ENCODE results near the gene GABPB2.
A peak's percentile ranks its signal among the peaks of the same experiment; 100 is the strongest.

The GABPB2 gene

DNA sequence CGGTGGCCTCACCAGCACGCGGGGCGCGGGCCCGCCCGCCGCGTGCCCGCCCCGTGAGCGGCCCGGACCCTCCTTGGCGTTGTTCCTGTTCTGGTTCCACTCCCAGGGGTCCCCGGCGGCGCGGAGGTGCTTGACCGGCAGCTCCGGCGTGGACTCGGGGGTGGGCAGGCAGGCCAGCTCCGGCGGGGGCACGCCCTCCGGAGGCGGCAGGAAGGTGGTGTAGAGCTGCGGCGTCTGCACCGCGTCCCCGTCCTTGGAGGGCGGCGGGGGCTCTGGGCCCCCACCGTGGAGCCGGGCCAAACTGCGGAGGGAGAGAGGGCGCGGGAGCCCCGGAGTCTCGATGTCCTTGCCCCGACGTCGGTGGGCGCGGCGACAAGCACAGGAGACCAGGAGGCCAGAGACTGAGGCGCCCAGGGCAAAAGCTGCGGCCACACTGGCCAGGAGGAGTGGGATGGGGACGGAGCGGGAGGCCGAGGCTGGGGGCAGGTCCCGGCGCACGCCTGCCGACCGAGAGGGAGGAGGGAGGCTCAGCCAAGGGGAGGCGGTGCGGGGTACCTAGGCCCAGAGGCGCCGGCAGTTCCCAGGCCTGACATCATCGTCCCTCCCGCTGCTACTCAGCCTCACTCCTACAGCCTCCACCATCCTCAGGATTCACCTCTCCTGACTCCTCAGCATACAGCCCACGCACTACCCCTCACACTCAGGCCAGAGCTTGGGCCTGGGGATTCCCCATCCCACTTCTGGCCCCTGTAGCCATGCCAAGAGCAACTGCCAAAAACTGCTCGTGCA is 62.7 kb downstream of the GABPB2 start:
- peak; percentile 63 for DNase-seq (ENCODE audit: low read depth, low spot score)

DNA sequence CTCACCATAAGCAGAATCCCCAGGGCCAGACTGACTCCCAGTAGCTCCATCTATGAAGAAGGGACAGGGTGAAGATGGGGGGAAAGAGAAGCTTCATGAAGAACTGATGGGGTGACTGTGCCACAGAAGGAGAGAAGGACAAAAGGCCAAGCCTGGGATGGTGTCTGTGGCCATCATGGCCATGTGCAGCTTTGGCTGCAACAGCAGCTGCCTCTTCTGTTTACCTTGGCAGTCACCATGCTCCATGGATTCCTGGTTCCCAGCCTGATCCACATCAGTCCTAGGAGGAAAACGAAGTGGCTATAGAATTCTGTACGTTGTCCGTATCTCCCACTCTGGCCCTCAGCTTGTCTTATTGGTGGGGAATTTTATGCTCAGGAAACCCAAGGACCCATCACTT is 63.8 kb downstream of the GABPB2 start:
- no peak for DNase-seq (ENCODE audit: low read depth, low spot score)

DNA sequence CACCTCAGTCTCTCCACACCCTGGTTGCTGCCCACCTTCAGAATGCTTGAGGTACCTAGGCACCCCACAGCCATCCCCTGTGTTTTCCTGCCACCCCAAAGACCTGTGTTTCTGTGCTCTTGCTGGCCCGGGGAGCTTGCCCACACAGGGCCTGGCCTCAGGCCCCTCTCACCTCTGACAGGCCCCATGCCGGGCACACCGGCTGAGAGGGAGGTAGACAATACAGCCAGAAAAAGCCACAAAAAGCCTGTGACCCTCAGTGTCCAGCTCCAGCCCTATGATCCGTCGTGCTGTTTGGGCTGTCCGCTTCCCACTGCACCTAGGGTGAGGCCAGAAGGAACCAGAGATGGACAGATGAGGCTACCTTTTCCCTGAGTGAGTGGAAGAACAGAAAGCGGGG is 64.4 kb downstream of the GABPB2 start:
- no peak for DNase-seq (ENCODE audit: low read depth, low spot score)

DNA sequence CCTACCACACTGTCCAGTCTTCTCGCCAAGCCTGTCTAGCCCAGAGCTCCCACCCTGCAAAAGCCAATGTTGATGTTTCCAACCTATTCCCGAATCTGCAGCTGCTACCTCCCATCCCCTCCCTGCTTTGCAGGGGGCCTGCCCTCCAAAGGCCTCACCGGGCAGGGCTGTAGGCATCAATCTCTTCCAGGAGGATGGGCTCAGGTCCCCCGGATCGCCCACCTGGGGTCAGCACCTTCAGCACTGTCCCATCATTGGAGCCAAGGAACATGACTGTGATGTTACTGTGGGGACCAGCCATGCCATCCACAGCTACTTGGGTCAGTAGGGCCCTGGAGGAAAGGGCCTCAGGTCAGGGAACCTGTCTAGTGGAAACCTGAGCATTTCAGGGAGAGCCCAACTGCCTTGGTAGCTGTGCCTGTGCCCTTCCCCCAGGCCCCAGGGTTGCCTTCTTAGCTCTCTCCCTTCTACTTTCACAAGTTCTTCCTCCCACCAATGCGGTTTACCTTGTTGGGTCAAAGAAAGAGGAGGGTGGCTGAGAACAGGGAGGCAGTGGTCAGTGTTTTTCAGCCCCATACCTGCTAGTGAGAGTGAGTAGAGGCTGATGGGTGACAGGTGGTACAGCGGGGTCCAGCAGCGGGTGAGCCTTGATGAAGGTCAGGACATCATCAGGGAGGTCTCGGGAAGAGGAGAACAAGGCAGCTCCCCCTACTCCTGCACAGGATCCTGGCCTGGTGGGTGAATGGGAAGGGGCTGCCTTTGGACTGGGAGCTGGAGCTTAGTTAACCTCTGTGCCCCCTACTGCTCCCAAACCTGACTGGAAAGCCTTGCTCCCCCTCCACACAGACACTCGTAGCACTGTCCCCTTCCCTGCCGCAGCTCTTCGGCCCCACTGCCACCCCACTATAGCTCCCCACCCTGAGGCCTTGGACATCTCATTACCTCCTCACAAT is 65.1 kb downstream of the GABPB2 start:
- DNase-seq (ENCODE audit: low read depth, low spot score): no peak

GRCh38 chr1:151137789-151138188 is 67.2 kb downstream of the GABPB2 start:
- DNase-seq (ENCODE audit: low read depth, low spot score): no peak

DNA sequence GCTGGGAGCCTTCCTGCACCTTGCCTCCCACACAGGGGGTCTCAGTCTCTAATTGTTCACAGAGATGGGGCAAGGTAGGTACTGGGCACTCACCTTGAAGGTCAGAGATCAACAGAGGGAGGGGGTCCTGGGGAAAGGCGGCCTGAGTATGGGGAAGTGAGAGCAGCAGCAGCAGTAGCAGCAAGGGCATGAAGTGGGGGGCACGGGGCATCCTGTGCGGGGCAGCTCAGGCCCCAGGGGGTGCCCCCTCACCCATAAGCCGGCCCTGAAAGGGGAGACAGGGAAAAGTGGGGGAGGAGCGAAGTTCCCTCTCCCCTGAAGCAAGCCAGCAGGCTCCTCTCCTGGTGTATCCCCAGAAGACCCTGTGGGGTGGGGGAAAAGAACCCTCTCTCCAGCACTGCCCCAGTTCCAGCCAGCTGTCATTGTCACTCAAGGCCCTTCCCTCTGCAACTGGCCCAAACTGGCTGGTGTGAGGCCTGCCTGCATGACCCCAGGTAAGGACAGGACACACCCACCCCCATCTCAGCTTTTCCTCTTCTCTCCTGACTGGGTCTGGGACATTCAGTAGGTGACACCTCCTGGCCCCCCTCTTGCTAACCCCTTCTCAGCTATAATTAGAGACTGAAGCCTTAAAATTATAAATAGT is 72.0 kb downstream of the GABPB2 start:
- DNase-seq (ENCODE audit: low read depth, low spot score): no peak

DNA sequence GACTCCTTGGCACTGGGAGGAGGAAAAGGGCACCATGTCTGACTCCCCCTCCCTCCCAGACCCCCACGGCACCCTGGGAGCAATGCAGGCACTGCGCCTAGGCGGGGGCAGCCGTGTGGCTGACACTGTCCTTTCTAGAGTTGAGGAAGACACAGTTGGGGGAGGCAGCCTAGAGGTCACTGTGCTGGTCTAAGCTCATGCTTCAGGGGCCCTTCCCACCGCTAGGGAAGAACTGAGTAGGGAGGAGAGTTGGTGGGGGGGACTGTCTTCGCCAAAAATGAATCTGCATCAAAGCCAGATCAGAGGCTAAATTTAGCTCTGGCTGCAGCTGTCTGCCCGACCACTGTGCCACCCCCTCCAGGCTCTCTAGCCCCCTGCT is 72.5 kb downstream of the GABPB2 start:
- no peak for DNase-seq (ENCODE audit: low read depth, low spot score)

- DNase-seq (ENCODE audit: low read depth, low spot score): no peak
Observed at GRCh38 chr1:151143986-151144385, 73.4 kb downstream of the GABPB2 start.

DNA sequence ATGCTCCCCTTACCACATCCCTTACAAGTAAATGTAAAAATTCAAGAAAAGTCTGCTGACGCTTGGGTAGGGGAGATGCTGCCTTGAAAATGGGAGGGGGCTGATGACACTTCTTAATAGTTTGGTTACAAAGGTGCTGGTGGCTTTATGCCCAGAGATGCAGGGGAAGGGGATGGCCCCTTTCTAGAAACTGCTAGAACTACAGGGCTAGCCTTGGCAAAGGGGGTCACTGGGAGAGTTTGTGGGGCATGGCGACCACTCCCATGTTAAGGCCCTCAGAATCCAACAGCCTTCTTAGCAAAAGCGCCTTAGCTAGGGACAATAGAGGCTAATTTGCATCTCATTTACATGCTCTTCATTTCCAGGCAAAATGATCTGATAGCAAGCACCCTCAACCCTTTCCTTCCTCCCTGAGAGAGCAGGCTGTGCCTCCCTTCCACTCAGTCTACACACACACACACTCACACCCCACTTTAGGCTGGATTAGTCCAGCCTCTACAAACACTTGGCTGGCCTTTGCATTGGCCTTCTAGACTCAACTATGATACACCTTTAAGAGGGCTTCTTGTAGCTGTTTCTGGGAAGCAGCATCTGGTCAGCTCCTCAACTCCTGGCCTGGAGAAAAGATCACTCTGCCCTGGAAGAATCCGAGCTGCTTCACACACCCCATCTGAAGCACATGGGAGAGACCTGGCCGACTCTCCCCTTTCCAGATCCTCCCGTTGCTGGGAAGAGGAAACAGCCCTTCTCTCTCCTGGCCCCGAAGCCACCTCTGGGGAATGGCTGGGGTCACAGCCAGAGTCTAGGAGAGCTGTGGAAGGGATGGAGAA is 74.1 kb downstream of the GABPB2 start:
- peak; percentile 65 for DNase-seq (ENCODE audit: low read depth, low spot score)

GRCh38 chr1:151145304-151146071 is 74.9 kb downstream of the GABPB2 start:
- peak; percentile 58 for DNase-seq (ENCODE audit: low read depth, low spot score)

GRCh38 chr1:151146072-151146411 is 75.5 kb downstream of the GABPB2 start:
- peak; percentile 47 for DNase-seq (ENCODE audit: low read depth, low spot score)

GRCh38 chr1:151146412-151147131 is 76.0 kb downstream of the GABPB2 start, which contains the start of gene SEMA6C:
SEMA6C (minus strand) TSS chr1:151146631; CDS start chr1:151142621, 4,010 bp downstream.
- peak; percentile 95 for DNase-seq (ENCODE audit: low read depth, low spot score)

- DNase-seq (ENCODE audit: low read depth, low spot score): no peak
Observed at GRCh38 chr1:151147132-151147503, 76.6 kb downstream of the GABPB2 start.

DNA sequence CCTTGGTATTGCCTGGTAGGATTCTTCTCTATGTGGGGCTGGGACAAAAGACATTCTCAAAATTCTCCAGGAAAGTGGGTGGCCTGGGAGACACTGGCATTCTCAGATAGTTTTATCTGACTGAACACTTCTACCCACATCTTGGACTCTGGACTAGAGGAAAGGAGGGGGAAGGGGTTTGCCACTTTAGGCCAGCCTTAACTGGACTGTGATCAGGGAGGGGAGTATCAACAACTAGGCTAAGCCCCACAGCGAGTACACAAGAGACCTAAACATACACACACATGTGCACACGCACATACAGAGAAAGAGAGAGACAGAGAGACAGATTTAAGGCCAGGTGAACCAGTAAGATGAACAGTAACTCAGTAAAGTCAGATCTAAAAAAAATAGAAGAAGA is 77.1 kb downstream of the GABPB2 start:
- no peak for DNase-seq (ENCODE audit: low read depth, low spot score)

DNA sequence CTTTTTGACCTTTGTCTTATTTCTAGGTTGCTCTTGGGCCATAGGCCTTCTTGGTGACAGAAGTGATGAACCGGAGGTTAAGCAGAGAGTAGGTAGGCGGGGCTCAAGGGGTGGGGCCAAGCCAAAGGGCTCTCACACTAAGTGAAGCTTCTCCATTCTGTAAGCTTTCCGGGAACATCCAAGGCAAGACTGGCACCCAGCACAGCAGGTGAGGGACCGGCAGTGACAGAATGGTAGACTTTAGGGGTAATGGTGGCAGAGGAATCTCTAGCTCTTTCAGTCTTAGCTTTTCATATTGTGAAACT is 85.9 kb downstream of the GABPB2 start, which contains the start of gene TNFAIP8L2:
Gene TNFAIP8L2, plus strand, starts transcription at position 135 of the 305 bp plus-strand sequence. CDS start 2,049 bp downstream, outside the sequence.
- no peak for DNase-seq (ENCODE audit: low read depth, low spot score)

DNA sequence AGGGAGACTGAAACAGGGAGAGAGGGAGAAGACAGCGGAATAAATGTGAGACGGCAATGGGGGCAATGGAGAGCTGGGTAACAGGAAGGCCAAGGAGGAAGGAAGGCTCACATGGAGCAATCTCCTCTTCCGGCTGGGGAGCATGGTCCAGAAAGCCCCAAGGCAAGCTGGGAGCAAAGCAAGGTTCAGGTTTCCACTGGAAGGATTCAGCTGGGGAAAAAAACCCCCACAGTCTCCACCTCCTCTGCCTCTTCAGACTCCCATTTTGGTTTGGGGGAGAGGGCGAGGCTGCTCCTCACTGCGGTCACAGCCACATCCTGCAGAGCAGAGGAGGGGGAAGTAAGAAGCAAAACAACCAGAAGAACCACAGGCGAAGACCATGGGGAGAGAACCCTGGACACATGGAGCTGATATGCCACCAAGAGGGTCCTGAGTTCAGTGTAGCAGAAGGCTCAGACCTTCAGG is 86.5 kb downstream of the GABPB2 start:
- DNase-seq (ENCODE audit: low read depth, low spot score): no peak

GRCh38 chr1:151158326-151158725 is 87.8 kb downstream of the GABPB2 start:
- DNase-seq (ENCODE audit: low read depth, low spot score): no peak

- DNase-seq (ENCODE audit: low read depth, low spot score): peak; percentile 12
Observed at GRCh38 chr1:151158751-151159251, 88.2 kb downstream of the GABPB2 start.

- no peak for DNase-seq (ENCODE audit: low read depth, low spot score)
Observed at GRCh38 chr1:151159373-151159772, 88.8 kb downstream of the GABPB2 start.
